ENCODE data around the gene RBPJ.

RBPJ gene

DNA sequence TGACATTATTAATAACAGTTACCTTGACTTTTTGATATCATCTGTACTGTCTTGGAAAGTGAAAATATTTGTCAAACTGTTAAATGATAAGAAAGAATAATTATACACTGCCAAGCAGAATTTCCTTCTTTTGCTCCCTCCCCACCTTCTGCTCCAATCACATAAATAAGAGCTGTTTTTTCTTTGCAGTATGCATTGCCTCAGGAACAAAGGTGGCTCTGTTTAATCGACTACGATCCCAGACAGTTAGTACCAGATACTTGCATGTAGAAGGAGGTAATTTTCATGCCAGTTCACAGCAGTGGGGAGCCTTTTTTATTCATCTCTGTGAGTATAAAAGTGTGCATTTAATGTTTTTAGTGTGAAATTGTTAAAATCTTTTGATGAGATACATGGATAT lies 103.3 kb downstream of the RBPJ start:
- DNase-seq, result no peak

DNA sequence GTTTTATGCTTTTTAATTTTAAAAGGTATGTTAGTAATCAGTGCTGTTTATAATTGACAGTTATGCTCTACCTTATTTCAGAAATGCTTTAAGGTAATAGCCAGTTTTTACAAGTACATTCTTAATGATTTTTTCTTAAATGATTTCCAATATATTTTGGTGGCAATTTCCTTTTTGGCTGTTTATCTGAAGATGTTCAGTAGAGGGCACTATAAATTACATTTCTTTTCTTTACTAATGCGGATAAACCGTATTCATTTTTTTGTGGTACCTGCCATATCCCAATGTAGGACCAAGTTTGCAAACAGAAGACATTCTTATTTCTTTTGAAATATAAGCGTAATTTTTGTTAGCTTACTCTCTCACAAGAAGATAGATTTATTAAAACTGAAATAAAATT lies 104.0 kb downstream of the RBPJ start:
- DNase-seq, result no peak

DNA sequence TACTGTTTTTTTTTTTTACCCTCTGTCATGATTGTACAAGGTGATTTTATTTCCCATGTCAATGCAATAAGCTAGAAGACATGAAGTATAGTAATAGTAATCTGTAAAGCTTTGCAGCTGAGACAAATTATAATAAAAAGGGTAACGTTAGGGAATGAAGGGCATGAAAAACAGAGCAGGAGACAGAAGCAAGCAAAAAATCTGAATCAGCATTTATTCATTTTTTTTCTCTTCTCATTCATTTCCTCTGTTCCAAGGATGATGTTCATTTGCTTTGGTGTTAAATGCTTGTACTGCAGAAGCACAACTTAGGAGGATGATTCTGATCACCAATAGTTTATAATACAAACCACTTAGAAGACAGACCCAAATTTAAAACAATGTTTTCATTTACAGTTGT lies 105.1 kb downstream of the RBPJ start:
- DNase-seq, result no peak

DNA sequence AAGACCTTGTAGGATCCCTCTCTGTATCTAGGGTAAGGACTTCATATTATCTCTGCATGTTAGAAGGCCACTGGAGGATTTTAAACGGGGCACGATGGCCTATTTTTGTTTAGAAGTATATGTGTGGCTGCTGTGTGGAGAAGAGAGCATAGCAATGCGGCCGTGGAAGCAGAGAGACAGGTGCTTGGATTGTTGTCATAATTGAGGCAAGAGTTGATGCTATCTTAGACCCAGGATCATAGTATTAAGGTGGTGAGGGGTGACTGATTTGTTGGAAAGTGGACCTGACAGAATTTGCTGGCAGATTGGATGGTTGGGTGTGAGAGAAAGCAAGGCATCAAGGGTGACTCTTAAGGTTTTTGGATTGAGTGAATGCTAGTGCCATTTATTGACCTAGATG lies 106.1 kb downstream of the RBPJ start:
- no peak for DNase-seq

GRCh38 chr4:26429910-26430309 lies 109.1 kb downstream of the RBPJ start:
- no peak for DNase-seq

- DNase-seq, result no peak
Measured at GRCh38 chr4:26431461-26432180, 110.8 kb downstream of the RBPJ start.

GRCh38 chr4:26432419-26432818 lies 111.6 kb downstream of the RBPJ start:
- DNase-seq, result no peak

DNA sequence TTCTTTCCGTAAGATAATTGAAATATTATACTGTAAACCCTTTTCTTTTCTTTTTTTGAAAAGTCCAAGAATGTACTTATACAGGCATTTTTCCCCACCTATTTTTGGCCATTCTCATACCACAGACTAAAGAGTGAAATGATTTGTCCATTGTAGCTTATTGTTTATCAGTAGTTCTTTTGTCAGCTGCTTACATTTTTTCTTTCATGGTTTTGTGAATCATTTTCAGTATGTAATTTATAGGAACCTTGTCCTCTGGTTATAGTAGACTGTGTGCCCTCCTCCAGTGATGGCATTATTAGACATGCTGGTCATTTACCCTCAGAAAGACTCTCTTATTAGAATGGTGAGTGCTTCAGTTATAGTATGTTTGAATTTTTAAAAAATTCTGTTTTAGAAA lies 112.7 kb downstream of the RBPJ start:
- DNase-seq, result no peak

GRCh38 chr4:26434030-26434639 lies 113.3 kb downstream of the RBPJ start:
- DNase-seq, result no peak

GRCh38 chr4:26441102-26441501 lies 120.3 kb downstream of the RBPJ start:
- DNase-seq, result no peak

DNA sequence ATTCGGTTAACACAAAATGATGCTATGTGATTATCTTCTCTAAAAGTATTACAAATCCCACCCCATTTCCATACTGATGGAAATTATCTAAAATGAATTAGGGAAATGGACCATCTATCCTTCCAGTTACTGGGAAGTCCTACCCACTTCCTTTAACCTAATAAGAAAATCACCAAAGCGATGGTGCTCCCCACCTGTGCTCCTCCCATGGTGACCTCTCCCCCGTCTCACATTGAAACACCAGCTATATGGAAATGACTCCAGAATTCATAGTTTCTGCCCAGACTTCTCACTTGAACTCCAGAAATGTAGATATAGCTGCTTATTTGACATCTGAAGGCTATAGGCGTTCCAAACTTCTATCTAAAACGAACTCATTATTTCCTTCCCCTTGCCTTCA lies 121.0 kb downstream of the RBPJ start:
- DNase-seq, result no peak

DNA sequence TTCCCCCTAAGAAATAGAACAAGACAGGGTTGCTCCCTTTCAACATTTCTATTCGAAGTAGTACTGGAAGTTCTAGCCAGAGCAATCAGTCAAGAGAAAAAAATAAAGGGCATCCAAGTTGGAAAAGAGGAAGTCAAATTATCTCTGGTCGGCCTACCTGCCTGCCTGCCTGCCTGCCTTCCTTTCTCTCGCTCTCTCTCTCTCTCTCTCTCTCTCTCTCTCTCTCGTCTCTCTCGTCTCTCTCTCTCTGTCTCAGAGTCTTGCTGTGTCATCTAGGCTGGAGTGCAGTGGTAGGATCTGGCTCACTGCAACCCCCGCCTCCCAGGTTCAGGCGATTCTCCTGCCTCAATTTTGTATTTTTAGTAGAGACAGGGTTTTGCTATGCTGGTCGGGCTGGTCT lies 126.6 kb downstream of the RBPJ start:
- no peak for DNase-seq

GRCh38 chr4:26450418-26450817 lies 129.6 kb downstream of the RBPJ start:
- DNase-seq, result no peak

DNA sequence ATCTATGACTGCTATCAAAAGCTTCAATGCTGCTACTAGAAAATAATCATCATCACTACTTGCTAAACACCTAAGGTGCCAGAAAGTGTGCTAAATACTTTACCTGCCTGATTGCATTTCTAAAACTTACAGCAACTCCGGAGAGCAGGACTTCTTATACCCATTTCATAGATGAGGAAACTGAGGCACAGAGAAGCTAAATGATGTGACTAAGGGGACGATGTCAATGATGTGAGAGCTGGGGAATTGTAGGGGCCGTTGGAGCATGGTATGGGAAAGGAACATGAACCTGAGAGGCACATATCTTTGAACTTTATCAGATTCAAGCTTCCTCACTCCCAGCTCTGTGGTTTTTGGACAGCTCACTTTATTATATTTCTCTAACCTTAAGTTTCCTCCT lies 130.8 kb downstream of the RBPJ start:
- no peak for DNase-seq

DNA sequence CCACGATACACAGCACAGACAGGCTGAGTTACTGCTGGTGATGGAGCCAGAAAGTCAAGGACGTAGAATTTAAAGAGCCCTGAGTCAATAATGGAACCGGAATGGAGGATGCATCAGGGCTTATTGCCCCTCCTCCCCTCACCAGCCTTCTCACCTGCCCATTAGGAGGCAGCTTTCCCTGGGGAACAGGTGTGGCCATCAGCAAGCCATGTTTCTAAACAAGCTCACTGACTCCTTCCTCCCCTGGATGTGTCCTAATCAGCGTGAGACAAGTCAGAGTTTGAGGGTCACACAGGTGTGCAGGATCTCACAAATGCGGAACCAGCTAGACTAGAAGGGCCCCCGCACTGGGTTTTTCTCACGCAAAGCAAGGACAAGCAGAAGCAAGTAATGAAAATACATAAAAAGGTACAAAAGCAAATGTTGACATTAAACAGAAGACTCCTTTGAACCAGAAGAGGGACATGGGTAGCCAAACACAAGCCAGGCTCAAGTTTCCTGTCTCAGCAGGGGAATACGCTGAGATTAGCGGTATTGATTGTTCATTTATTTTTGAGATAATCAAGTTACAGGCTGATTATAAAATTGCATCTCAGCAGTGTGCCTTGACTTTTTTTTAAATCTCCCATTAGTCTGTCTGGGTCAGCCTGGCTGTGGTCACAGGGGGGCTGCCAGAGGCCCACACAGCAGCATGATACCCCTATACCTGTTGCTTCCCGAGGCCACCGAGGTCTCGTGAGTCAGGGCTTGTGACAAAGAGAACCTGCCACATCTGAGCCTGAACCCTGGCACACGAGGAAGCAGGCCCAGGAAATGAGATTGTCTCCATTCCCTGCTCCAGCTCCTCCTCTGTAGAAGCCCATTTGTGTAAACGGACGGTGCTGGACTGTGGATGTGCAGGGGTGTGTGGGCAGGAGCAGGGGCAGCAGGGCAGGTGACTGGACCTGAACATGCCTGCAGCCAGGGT lies 132.0 kb downstream of the RBPJ start:
- DNase-seq, result no peak

- no peak for DNase-seq
Measured at GRCh38 chr4:26454961-26455360, 134.1 kb downstream of the RBPJ start.

GRCh38 chr4:26455571-26455970 lies 134.8 kb downstream of the RBPJ start:
- DNase-seq, result no peak

DNA sequence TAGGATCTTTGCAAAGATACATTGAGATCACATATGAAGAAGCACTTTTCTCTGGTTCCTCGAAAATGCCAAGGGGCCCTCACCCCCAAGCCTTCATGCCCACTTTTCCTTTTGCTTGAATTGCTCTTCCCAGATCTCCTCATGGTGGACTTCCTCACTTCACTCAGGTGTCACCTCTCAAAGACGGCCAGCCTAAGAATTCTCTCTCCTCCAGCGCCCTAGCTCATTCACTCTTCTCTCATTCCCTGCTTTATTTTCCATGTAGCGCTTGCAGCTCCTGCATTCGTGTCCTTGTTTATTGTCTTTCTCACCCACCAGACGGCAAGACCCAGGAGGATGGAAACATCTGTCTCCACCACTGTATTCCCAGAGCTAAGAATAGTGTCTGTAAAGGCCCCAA lies 136.6 kb downstream of the RBPJ start:
- DNase-seq, result no peak

DNA sequence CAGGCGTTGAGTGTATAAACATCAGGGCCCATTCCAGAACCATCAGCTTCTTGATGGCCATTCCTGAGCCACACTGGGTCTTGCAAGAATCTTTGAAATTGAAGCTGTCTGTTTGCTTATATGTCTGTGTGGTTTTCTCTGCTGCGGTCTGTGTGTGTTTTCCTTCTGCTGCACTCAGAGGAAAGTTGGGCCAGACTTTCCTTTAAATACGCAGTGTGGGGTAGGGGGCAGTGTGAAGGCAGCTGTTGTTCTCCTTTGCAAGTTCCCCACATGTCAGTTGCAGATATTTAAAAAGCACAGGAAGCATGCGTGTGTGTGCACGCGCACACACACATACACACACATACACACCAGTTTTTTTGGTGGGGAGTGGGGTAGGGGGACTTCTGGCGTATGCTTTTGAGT lies 137.3 kb downstream of the RBPJ start:
- DNase-seq, result no peak

- peak; percentile 25 to 48 for DNase-seq
Measured at GRCh38 chr4:26459054-26459755, 138.4 kb downstream of the RBPJ start.

- DNase-seq, result no peak
Measured at GRCh38 chr4:26459756-26460530, 139.1 kb downstream of the RBPJ start.

- no peak for DNase-seq
Measured at GRCh38 chr4:26462874-26463273, 142.1 kb downstream of the RBPJ start.

Measured in AML-193 (cell line).